Peyer's patch (tissue), 4 donors: ENCODE measurements around the gene LRIT2. TPM values are rescaled to one million over a fixed set of nuclear protein-coding genes. Genes with fewer than 3 reads are reported as not detected.

Experiments used
- DNase-seq, 3 donors: peaks; one replicate each; pipeline ENCODE4 v3.0.0-alpha.2; 2017 to 2019
- H3K27ac ChIP-seq, 4 donors: fragments of 200-600 bp; sonication (generic); one replicate each; pipeline ENCODE4 v1.5.1; 2016 to 2019
- H3K27me3 ChIP-seq, 2 donors: fragments of 200-600 bp; sonication (generic); one replicate each; pipeline ENCODE4 v1.5.1; 2019
- H3K36me3 ChIP-seq, 3 donors: fragments of 200-600 bp; sonication (generic); one replicate each; pipeline ENCODE4 v1.5.1; 2016 to 2019
- H3K4me1 ChIP-seq, 4 donors: fragments of 200-600 bp; sonication (generic); one replicate each; pipeline ENCODE4 v1.5.1; 2016 to 2019
- H3K4me3 ChIP-seq, 4 donors: fragments of 200-600 bp; sonication (generic); 1 replicate in 3 of 4; 2 replicates in 1 of 4; pipeline ENCODE4 v1.5.1; 2016 to 2019; ENCODE audit warnings: mild to moderate bottlenecking in 1 of 4
- H3K9me3 ChIP-seq, 4 donors: fragments of 200-600 bp; sonication (generic); one replicate each; pipeline ENCODE4 v1.5.1; 2016 to 2019; ENCODE audit warnings: mild to moderate bottlenecking in 1 of 4
- POLR2A ChIP-seq, 2 donors: fragments of 450-650 bp; IDR thresholded peaks; one replicate each; pipeline ENCODE4 v1.5.1; 2017; ENCODE audit warnings: antibody characterized with exemption in 2 of 2, mild to moderate bottlenecking in 2 of 2, moderate library complexity in 2 of 2
- total RNA-seq, 4 donors: library from RNA; depleted of rRNA; stranded (reverse); fragments of >200 nt; gene quantifications; one replicate each; pipeline ENCODE4 v1.1.0, GENCODE V29; 2016
- TF ChIP-seq, protein P1 (sequence below), 6 experiments: fragments of 450-650 bp in 4 of 6; fragments of 200-600 bp in 2 of 6; sonication (generic) in 1 of 6; IDR thresholded peaks; one replicate each; pipeline ENCODE4 v1.5.1; 2017 to 2019; ENCODE audit warnings: antibody characterized with exemption in 6 of 6, mild to moderate bottlenecking in 3 of 6, moderate library complexity in 1 of 6

The LRIT2 gene
- total RNA-seq, 4 donors from 2014 or later: not detected

DNA sequence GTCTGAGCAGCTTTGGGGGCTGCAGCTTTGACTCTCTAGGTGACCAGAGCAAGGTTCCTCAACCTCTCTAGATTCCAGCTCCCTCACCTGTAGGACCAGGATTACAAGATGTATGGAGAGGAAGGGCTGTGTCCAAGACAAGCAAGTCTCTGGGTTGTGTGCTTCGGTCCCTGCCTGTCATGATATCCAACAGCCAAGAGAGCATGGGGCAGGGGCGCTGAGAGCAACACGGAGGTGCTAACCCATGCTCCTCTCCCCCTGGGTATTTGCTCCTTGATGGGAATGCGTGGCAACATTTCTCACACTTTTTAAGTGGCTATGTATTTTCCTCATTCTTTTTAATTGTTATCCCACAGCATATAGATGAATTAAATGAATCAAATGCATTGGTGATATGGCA lies 20.7 kb downstream of the LRIT2 start:
- H3K27ac ChIP-seq: no peak overlapping the region
- no peaks in the 10 kb centered on the region for H3K36me3 ChIP-seq
- no peak overlapping the region for H3K4me3 ChIP-seq
- H3K27me3 ChIP-seq: no peaks in the 10 kb centered on the region
- no peaks in the 10 kb centered on the region for H3K9me3 ChIP-seq
- DNase-seq: no peak
- peaks cover 0 to 18% (median 0%) of the 10 kb centered on the region in 4 donors for H3K4me1 ChIP-seq
- TF ChIP-seq POLR2A (IDR thresholded peaks at IDR 0.05): no peak
- TF ChIP-seq, protein P1, sequence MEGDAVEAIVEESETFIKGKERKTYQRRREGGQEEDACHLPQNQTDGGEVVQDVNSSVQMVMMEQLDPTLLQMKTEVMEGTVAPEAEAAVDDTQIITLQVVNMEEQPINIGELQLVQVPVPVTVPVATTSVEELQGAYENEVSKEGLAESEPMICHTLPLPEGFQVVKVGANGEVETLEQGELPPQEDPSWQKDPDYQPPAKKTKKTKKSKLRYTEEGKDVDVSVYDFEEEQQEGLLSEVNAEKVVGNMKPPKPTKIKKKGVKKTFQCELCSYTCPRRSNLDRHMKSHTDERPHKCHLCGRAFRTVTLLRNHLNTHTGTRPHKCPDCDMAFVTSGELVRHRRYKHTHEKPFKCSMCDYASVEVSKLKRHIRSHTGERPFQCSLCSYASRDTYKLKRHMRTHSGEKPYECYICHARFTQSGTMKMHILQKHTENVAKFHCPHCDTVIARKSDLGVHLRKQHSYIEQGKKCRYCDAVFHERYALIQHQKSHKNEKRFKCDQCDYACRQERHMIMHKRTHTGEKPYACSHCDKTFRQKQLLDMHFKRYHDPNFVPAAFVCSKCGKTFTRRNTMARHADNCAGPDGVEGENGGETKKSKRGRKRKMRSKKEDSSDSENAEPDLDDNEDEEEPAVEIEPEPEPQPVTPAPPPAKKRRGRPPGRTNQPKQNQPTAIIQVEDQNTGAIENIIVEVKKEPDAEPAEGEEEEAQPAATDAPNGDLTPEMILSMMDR (IDR thresholded peaks at IDR 0.05): no peak

DNA sequence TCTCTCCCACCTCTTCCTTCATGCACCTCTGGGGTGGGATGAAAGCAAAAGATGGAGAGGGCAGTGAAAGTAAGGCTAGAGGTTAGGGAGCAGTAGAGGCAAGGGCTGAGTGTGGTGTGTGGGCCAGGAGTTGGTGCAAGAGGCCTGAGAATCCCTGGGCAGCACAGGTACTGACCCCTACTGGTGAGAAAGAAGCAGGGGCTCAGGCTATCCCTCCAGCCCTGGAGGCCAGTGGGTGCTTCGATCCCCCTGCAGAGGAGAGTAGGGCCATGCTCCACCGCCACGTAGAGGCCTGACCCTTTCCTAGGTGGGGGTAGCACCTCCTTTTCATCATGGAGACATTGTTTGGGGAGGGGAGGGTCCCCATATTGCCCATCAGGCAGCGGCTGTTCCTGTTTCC lies 21.2 kb downstream of the LRIT2 start:
- Histone ChIP-seq H3K36me3 (no peaks in the 10 kb centered on the region), H3K4me1 (peaks cover 0 to 20% (median 0%) of the 10 kb centered on the region in 4 donors), H3K27me3 (no peaks in the 10 kb centered on the region)

DNA sequence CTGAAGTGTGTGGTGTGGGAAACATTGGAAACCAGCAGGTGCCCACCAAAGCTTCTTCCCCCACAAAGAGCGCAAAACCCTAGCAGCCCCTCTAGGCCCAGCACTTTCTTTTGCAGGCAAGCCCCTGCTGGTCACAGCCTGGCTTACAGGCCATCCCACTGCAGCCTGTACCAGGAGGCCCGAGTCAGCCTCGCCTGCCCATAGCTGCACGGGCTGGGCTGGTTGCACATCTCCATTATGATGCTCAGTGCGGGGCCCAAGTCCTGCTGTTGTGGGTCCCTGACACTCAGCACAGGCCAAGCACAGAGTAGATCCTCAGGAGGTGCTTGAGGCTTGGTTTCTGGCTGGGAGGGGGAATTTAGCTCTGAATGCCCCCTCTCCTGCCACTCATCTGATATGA lies 23.0 kb downstream of the LRIT2 start:
- Histone ChIP-seq H3K36me3 (no peaks in the 10 kb centered on the region), H3K4me1 (peaks cover 0 to 32% (median 0%) of the 10 kb centered on the region in 4 donors), H3K4me3 (no peak overlapping the region), H3K27me3 (no peaks in the 10 kb centered on the region), H3K27ac (peak overlapping the region in 1 of 4 donors; percentile 72), H3K9me3 (no peaks in the 10 kb centered on the region)
- TF ChIP-seq, protein P1 (IDR thresholded peaks at IDR 0.05): no peak
- TF ChIP-seq POLR2A (IDR thresholded peaks at IDR 0.05): no peak
- no peak for DNase-seq

More for the DNA sequence above, 21.2 kb downstream of the LRIT2 start:
- no peak overlapping the region for H3K4me3 ChIP-seq
- H3K9me3 ChIP-seq: no peaks in the 10 kb centered on the region
- TF ChIP-seq, protein P1 (IDR thresholded peaks at IDR 0.05): peak in 3 of 6 experiments; percentile 15 to 47 (median 45)
- TF ChIP-seq POLR2A (IDR thresholded peaks at IDR 0.05): no peak
- DNase-seq: no peak
- H3K27ac ChIP-seq: no peak overlapping the region

DNA sequence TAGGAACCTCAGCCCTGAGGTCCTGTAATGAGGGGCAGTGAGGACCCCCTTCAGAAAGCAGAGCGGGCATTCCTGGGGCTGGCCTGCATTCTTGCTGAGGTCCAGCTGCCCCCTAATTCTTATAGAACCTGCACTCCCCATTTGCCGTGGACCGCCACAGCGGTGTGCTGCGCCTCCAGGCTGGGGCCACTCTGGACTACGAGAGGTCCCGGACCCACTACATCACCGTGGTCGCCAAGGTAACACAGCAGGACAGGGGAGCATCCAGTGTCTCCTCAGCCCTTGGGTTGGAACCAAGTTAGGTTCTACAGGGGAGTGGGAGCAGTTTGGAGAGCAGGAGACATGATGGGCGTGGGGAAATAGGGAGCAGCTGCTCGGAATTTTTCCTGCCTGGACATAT lies 23.7 kb downstream of the LRIT2 start:
- TF ChIP-seq POLR2A (IDR thresholded peaks at IDR 0.05): no peak
- TF ChIP-seq, protein P1 (IDR thresholded peaks at IDR 0.05): no peak

DNA sequence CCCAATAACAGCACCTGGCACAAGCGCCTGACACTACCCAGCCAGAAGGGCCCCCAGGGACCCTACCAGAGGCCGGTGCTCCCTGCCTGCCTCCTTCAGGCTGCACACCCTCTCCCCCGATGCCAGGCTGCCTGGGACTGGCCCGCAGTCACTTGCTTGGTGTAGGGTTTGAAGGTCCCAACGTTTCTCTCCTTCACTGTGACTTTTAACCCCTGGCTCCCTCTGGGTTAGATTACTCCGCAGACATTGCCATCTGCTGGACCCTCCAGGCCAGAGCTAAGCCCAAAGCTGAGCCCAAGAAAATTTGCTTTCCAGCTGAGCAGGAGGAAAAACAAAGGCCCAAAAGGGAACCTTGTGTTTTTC lies 24.1 kb downstream of the LRIT2 start:
- DNase-seq: peak in 1 of 3 donors; percentile 73
- Histone ChIP-seq H3K27ac (peak overlapping the region in 3 of 4 donors; percentile 46 to 77 (median 72)), H3K36me3 (no peaks in the 10 kb centered on the region), H3K9me3 (no peaks in the 10 kb centered on the region), H3K4me3 (no peak overlapping the region), H3K4me1 (peaks cover 0 to 42% (median 0%) of the 10 kb centered on the region in 4 donors), H3K27me3 (no peaks in the 10 kb centered on the region)
- TF ChIP-seq, protein P1 (IDR thresholded peaks at IDR 0.05): peak in 3 of 6 experiments; percentile 49 to 50 (median 50)
- TF ChIP-seq POLR2A (IDR thresholded peaks at IDR 0.05): no peak

More for the DNA sequence above, 23.7 kb downstream of the LRIT2 start:
- Histone ChIP-seq H3K9me3 (no peaks in the 10 kb centered on the region), H3K27me3 (no peaks in the 10 kb centered on the region), H3K4me3 (no peak overlapping the region), H3K27ac (peak overlapping the region in 3 of 4 donors; percentile 46 to 77 (median 72)), H3K36me3 (no peaks in the 10 kb centered on the region), H3K4me1 (peaks cover 0 to 39% (median 0%) of the 10 kb centered on the region in 4 donors)
- DNase-seq: no peak
